K562 (cell line): ENCODE measurements around the gene PDE2A. TPM values are rescaled to one million over a fixed set of nuclear protein-coding genes. Genes with fewer than 3 reads are reported as not detected.

Source experiments
- DDX20 ChIP-seq: fragments of 450-650 bp; IDR thresholded peaks from 2 replicates; pipeline ENCODE4 v1.6.1; 2016; ENCODE audit warnings: missing genetic modification characterization, low read depth, mild to moderate bottlenecking, missing compliant biosample characterization, moderate library complexity
- GATAD2B ChIP-seq: fragments of 450-650 bp; IDR thresholded peaks from 2 replicates; pipeline ENCODE4 v1.6.1; 2017; ENCODE audit warnings: mild to moderate bottlenecking, borderline replicate concordance
- NR4A1 ChIP-seq, 2 experiments: fragments of 250-450 bp in 1 of 2; fragments of 450-650 bp in 1 of 2; sonication (Bioruptor Pico) in 1 of 2; IDR thresholded peaks; 2 replicates each; pipeline versions ENCODE4 v1.4.0 to v1.6.1; 2016 to 2020; ENCODE audit warnings: mild to moderate bottlenecking in 2 of 2, missing compliant biosample characterization in 1 of 2, missing genetic modification characterization in 1 of 2, moderate library complexity in 1 of 2
- polyA plus RNA-seq, 8 experiments: library from polyadenylated mRNA; depleted of rRNA in 4 of 8; stranded (reverse) in 5 of 8; unstranded in 3 of 8; fragments of >200 nt; fragmentation: Nextera tagmentation in 2 of 8; fragmentation: Illumina TruSeq in 1 of 8; extraction: Ambion mirVana in 2 of 8; extraction: Trizol in 1 of 8; gene quantifications; 2 replicates each; pipeline versions ENCODE4 v1.2.1 to v1.2.3, GENCODE V29; 2011 to 2014; ENCODE audit warnings: inconsistent platforms in 1 of 8, missing spikeins in 1 of 8
- total RNA-seq, 7 experiments: library from RNA; depleted of rRNA in 6 of 7; stranded (reverse); fragments of >200 nt in 6 of 7; fragmentation: Illumina TruSeq in 2 of 7; extraction: Trizol in 2 of 7; gene quantifications; 2 replicates each; pipeline versions ENCODE4 v1.2.1 to v1.2.3, GENCODE V29; 2011 to 2021; ENCODE audit warnings: low replicate concordance in 1 of 7
- TF ChIP-seq, protein P1 (sequence below): fragments of 250-450 bp; sonication (Bioruptor Pico); IDR thresholded peaks from 2 replicates; pipeline ENCODE4 v1.4.0; 2020; ENCODE audit warnings: mild to moderate bottlenecking, moderate library complexity
- TF ChIP-seq, protein P2 (sequence below): fragments of 200-800 bp; sonication (Bioruptor generic); IDR thresholded peaks from 2 replicates; pipeline ENCODE4 v1.6.1; 2017; ENCODE audit warnings: missing genetic modification characterization, missing compliant biosample characterization
- TF ChIP-seq, protein P3 (sequence below): fragments of 250-450 bp; sonication (Bioruptor Pico); IDR thresholded peaks from 2 replicates; pipeline ENCODE4 v1.8.0; 2021; ENCODE audit warnings: moderate library complexity, mild to moderate bottlenecking, inconsistent platforms

Gene PDE2A
- total and polyA plus RNA-seq, 9 of the 15 experiments (the other 6 are each of a cell fraction or from before 2014, with no cell fraction given), result 0.07 to 15.2 (median 1.6) TPM; not detected in 1

DNA sequence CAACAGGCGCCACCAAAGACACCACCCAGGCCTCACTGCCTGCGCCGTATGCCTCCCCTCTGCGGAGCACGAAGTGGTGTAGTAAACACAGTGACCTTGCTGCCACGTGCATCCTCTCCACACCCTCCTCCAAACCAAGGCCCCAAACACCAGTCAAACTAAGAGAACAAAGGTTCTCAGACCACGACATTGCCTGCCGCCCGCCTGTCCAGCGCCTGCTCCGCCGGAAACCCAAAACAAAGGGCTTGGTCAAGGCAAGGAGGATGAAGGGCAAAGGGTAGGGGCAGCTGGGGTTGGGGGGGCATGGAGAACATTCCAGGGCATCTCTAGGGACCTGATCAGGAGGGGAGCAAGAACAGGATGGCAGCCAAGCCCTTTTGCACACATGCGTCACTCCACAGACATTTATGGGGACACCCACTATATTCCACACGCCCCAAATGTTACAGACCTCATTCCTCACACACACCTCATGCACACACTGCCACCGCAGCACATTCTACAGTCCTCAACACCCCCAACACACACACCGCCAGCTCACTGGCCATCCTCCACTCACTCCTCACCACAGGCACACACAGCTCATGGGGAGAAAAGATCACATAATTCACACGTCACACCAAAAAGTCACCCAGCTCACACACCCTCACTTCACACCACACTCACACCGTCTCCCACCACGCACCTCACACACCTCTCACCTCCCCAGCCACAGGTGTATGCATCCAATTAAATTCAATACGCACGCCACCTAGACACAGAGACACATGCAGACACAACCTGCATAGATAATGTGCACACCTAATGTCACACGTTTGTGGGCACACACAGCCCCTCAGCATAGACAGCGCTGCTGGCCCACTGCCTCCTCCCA, 34.5 kb downstream of the PDE2A start (continued):
- TF ChIP-seq NR4A1 (CRISPR knock-in tag; IDR thresholded peaks at IDR 0.05), result no peak
- no peak for TF ChIP-seq NR4A1 (tag; IDR thresholded peaks at IDR 0.05)
- TF ChIP-seq, protein P1, sequence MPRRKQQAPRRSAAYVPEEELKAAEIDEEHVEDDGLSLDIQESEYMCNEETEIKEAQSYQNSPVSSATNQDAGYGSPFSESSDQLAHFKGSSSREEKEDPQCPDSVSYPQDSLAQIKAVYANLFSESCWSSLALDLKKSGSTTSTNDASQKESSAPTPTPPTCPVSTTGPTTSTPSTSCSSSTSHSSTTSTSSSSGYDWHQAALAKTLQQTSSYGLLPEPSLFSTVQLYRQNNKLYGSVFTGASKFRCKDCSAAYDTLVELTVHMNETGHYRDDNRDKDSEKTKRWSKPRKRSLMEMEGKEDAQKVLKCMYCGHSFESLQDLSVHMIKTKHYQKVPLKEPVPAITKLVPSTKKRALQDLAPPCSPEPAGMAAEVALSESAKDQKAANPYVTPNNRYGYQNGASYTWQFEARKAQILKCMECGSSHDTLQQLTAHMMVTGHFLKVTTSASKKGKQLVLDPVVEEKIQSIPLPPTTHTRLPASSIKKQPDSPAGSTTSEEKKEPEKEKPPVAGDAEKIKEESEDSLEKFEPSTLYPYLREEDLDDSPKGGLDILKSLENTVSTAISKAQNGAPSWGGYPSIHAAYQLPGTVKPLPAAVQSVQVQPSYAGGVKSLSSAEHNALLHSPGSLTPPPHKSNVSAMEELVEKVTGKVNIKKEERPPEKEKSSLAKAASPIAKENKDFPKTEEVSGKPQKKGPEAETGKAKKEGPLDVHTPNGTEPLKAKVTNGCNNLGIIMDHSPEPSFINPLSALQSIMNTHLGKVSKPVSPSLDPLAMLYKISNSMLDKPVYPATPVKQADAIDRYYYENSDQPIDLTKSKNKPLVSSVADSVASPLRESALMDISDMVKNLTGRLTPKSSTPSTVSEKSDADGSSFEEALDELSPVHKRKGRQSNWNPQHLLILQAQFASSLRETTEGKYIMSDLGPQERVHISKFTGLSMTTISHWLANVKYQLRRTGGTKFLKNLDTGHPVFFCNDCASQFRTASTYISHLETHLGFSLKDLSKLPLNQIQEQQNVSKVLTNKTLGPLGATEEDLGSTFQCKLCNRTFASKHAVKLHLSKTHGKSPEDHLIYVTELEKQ (CRISPR knock-in tag), result no peak
- no peak for TF ChIP-seq DDX20 (tag)
- TF ChIP-seq GATAD2B, result no peak
- TF ChIP-seq, protein P2, sequence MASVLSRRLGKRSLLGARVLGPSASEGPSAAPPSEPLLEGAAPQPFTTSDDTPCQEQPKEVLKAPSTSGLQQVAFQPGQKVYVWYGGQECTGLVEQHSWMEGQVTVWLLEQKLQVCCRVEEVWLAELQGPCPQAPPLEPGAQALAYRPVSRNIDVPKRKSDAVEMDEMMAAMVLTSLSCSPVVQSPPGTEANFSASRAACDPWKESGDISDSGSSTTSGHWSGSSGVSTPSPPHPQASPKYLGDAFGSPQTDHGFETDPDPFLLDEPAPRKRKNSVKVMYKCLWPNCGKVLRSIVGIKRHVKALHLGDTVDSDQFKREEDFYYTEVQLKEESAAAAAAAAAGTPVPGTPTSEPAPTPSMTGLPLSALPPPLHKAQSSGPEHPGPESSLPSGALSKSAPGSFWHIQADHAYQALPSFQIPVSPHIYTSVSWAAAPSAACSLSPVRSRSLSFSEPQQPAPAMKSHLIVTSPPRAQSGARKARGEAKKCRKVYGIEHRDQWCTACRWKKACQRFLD (CRISPR knock-in tag), result no peak
- TF ChIP-seq, protein P3, sequence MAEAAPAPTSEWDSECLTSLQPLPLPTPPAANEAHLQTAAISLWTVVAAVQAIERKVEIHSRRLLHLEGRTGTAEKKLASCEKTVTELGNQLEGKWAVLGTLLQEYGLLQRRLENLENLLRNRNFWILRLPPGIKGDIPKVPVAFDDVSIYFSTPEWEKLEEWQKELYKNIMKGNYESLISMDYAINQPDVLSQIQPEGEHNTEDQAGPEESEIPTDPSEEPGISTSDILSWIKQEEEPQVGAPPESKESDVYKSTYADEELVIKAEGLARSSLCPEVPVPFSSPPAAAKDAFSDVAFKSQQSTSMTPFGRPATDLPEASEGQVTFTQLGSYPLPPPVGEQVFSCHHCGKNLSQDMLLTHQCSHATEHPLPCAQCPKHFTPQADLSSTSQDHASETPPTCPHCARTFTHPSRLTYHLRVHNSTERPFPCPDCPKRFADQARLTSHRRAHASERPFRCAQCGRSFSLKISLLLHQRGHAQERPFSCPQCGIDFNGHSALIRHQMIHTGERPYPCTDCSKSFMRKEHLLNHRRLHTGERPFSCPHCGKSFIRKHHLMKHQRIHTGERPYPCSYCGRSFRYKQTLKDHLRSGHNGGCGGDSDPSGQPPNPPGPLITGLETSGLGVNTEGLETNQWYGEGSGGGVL (CRISPR knock-in tag), result no peak
- TF ChIP-seq, all 486 proteins: peak for 0
